ENCODE measurements around the gene NKD1.

NKD1 gene

GRCh38 chr16:50601341-50601740 lies 53.1 kb downstream of the NKD1 start:
- no peak for DNase-seq

GRCh38 chr16:50602126-50602525 lies 53.9 kb downstream of the NKD1 start:
- DNase-seq, result no peak

- no peak for DNase-seq
Measured at GRCh38 chr16:50602531-50603205, 54.5 kb downstream of the NKD1 start.

- no peak for DNase-seq
Measured at GRCh38 chr16:50603206-50604064, 55.2 kb downstream of the NKD1 start.

- no peak for DNase-seq
Measured at GRCh38 chr16:50604065-50604418, 55.8 kb downstream of the NKD1 start.

- DNase-seq, result no peak
Measured at GRCh38 chr16:50604610-50605009, 56.4 kb downstream of the NKD1 start.

GRCh38 chr16:50605733-50606430 lies 57.7 kb downstream of the NKD1 start:
- no peak for DNase-seq

GRCh38 chr16:50606431-50607050 lies 58.3 kb downstream of the NKD1 start:
- no peak for DNase-seq

GRCh38 chr16:50607051-50607431 lies 58.8 kb downstream of the NKD1 start:
- DNase-seq, result no peak

- DNase-seq, result no peak
Measured at GRCh38 chr16:50607447-50607846, 59.3 kb downstream of the NKD1 start.

GRCh38 chr16:50607970-50608557 lies 59.9 kb downstream of the NKD1 start:
- DNase-seq, result no peak

- no peak for DNase-seq
Measured at GRCh38 chr16:50609049-50609448, 60.9 kb downstream of the NKD1 start.

- DNase-seq, result no peak
Measured at GRCh38 chr16:50609471-50609870, 61.3 kb downstream of the NKD1 start.

GRCh38 chr16:50610331-50611262 lies 62.4 kb downstream of the NKD1 start:
- no peak for DNase-seq

- DNase-seq, result no peak
Measured at GRCh38 chr16:50611332-50611934, 63.2 kb downstream of the NKD1 start.

GRCh38 chr16:50611995-50612848 lies 64.0 kb downstream of the NKD1 start:
- no peak for DNase-seq

GRCh38 chr16:50612849-50613198 lies 64.6 kb downstream of the NKD1 start:
- no peak for DNase-seq

GRCh38 chr16:50613281-50613963 lies 65.2 kb downstream of the NKD1 start:
- DNase-seq, result no peak

GRCh38 chr16:50613964-50614474 lies 65.8 kb downstream of the NKD1 start:
- no peak for DNase-seq

Measured in activated gamma-delta T cell (primary cell).